Ascending aorta (tissue), 2 donors: ENCODE data around the gene ABCB8. TPM values are rescaled to one million over a fixed set of nuclear protein-coding genes. Genes with fewer than 3 reads are reported as not detected.

Experiments used
- DNase-seq, 2 donors: peaks; one replicate each; pipeline ENCODE4 v3.0.0-alpha.2; 2019; ENCODE audit warnings: low spot score in 2 of 2
- H3K27ac ChIP-seq, 2 donors: fragments of 200-600 bp; sonication (generic); one replicate each; pipeline ENCODE4 v1.5.1; 2016 to 2017; ENCODE audit warnings: mild to moderate bottlenecking in 1 of 2
- H3K27me3 ChIP-seq: fragments of 200-600 bp; sonication (generic); one replicate; pipeline ENCODE4 v1.5.1; 2017
- H3K36me3 ChIP-seq, 2 donors: fragments of 200-600 bp; sonication (generic); one replicate each; pipeline ENCODE4 v1.5.1; 2016
- H3K4me1 ChIP-seq, 2 donors: fragments of 200-600 bp; sonication (generic); one replicate each; pipeline ENCODE4 v1.5.1; 2016 to 2017; ENCODE audit warnings: mild to moderate bottlenecking in 1 of 2
- H3K4me3 ChIP-seq, 2 donors: fragments of 200-600 bp; sonication (generic); one replicate each; pipeline ENCODE4 v1.5.1; 2016 to 2017; ENCODE audit warnings: mild to moderate bottlenecking in 1 of 2
- H3K9me3 ChIP-seq, 2 donors: fragments of 200-600 bp; sonication (generic); one replicate each; pipeline ENCODE4 v1.5.1; 2016
- intact Hi-C: fragments of 100-400 bp; cut with DNase I; formaldehyde crosslinking; loops from one replicate; pipeline ENCODE4 v1.15.1; 2023
- total RNA-seq: library from RNA; depleted of rRNA; stranded (reverse); fragments of >200 nt; gene quantifications from one replicate; pipeline ENCODE4 v1.1.0, GENCODE V29; 2016
- TF ChIP-seq, protein P1 (sequence below), 3 experiments: fragments of 200-600 bp in 2 of 3; fragments of 450-650 bp in 1 of 3; sonication (generic) in 2 of 3; IDR thresholded peaks; one replicate each; pipeline ENCODE4 v1.5.1; 2016 to 2019; ENCODE audit warnings: antibody characterized with exemption in 3 of 3, mild to moderate bottlenecking in 1 of 3, moderate library complexity in 1 of 3

The ABCB8 gene
- total RNA-seq, 1 donor from 2014 or later: 50.8 TPM

DNA sequence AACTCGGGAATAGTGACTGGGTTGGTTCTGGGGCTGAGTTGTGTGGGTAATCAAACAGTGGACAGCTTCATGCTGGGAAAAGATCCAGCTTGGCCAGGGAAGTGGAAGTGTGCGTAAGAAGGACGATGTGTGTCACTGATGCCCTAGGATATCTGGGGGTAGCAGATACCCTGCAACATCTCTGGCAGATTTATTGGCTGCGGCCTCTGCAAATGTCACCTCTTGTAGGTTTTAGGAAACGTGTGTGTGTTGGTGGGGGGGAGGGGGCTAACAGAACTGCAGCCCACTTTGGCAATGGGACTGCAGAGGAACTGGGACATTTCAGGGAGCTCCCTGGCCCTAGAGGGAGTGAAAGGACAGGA is 57.1 kb downstream of the ABCB8 start:
- TF ChIP-seq, protein P1, sequence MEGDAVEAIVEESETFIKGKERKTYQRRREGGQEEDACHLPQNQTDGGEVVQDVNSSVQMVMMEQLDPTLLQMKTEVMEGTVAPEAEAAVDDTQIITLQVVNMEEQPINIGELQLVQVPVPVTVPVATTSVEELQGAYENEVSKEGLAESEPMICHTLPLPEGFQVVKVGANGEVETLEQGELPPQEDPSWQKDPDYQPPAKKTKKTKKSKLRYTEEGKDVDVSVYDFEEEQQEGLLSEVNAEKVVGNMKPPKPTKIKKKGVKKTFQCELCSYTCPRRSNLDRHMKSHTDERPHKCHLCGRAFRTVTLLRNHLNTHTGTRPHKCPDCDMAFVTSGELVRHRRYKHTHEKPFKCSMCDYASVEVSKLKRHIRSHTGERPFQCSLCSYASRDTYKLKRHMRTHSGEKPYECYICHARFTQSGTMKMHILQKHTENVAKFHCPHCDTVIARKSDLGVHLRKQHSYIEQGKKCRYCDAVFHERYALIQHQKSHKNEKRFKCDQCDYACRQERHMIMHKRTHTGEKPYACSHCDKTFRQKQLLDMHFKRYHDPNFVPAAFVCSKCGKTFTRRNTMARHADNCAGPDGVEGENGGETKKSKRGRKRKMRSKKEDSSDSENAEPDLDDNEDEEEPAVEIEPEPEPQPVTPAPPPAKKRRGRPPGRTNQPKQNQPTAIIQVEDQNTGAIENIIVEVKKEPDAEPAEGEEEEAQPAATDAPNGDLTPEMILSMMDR (IDR thresholded peaks at IDR 0.05): no peak
- peaks cover 24 to 51% of the 10 kb centered on the region in 2 donors for H3K4me1 ChIP-seq
- no peaks in the 10 kb centered on the region for H3K27me3 ChIP-seq
- H3K9me3 ChIP-seq: no peaks in the 10 kb centered on the region
- no peaks in the 10 kb centered on the region for H3K36me3 ChIP-seq
- no peak for DNase-seq
- intact Hi-C loops: loop anchor here (10.0 kb wide), 2 partner anchors 669 to 1371 kb away; a partner anchor contains a TSS
- H3K27ac ChIP-seq: peak overlapping the region; percentile 85 to 91
- H3K4me3 ChIP-seq: peak overlapping the region in 1 of 2 donors; percentile 85

DNA sequence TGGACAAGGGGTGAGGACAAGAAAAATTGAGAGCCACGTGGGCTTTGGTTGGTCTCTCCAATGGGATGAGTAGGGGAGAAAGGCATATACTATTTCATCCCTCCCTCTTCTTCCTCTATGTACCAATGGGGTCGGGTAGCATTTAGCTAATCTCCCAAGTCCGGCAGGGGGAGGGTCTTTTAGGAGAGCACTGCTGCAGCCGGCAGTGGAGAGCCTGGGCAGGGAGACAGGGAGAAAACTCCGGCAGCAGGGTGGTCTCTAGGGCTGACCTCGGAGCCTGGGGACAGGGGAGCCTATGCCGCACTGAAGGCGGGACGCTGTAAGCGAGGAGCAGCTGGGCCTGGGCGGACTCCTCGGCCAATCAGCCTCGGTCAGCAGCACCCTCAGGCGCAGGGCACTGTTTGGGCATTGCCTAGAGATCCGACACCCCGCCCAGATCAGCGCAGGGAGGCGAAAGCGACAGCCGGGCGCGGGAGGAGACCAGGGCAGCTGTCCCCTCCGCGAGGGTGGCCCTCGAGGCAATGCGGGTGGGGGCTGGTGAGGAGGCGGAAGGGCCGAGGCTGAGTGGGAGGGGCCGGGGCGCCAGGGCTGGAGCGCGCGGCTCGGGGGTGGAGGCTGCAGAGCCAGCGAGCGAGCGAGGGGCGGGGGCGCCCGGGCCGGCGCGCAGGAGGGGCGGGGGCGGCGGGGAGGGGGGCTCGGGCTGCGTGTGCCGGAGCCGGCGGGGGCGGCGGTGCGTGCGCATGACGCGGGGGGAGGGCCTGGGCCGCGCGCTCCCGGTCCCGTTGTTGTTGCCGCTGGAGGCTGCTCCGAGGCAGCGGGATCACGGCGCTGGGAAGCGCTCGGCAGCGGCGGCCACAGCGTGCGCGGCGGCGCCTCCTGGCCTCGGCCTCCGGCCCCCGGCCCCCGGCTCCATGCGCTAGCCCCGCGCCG is 57.7 kb downstream of the ABCB8 start, which contains the start of gene AGAP3:
AGAP3 (plus strand) TSS at position 785 of the 930 bp plus-strand sequence. CDS start 267 bp downstream, outside the sequence.
- Histone ChIP-seq H3K36me3 (no peaks in the 10 kb centered on the region), H3K4me3 (peak within 1 kb of the TSS; percentile 63 to 85), H3K27me3 (no peaks in the 10 kb centered on the region), H3K4me1 (peaks cover 24 to 51% of the 10 kb centered on the region in 2 donors), H3K9me3 (no peaks in the 10 kb centered on the region), H3K27ac (peak within 1 kb of the TSS; percentile 85 to 91)
- intact Hi-C loops: loop anchor here (10.0 kb wide), 2 partner anchors 669 to 1371 kb away; a partner anchor contains a TSS
- TF ChIP-seq, protein P1 (IDR thresholded peaks at IDR 0.05): no peak
- peak; percentile 70 to 93 for DNase-seq

DNA sequence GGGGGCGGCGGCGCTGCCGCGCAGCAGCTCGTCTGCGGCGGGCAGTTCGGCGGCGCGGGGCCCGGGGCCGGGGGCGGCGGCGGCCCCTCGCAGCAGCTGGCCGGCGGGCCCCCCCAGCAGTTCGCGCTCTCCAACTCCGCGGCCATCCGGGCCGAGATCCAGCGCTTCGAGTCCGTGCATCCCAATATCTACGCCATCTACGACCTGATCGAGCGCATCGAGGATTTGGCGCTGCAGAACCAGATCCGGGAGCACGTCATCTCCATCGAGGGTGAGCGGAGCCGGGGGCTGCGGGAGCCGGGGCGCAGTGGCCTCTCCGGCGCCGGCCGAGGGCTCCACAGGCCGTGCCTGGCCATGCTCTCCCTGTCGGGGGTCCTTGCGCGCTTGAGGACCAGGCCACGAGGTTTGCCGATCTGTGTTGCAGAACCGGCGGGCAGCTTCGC is 58.6 kb downstream of the ABCB8 start:
- Histone ChIP-seq H3K27me3 (no peaks in the 10 kb centered on the region), H3K36me3 (peaks cover 0 to 1% of the 10 kb centered on the region in 2 donors), H3K4me1 (peaks cover 17 to 42% of the 10 kb centered on the region in 2 donors), H3K4me3 (peak overlapping the region; percentile 63 to 85), H3K27ac (peak overlapping the region; percentile 64 to 82), H3K9me3 (no peaks in the 10 kb centered on the region)
- intact Hi-C loops: loop anchor here (1.0 to 10.0 kb wide), 5 partner anchors 24 to 1372 kb away; partner anchors contain the start of genes ABCB8 and SLC4A2
- DNase-seq: no peak
- TF ChIP-seq, protein P1 (IDR thresholded peaks at IDR 0.05): no peak

DNA sequence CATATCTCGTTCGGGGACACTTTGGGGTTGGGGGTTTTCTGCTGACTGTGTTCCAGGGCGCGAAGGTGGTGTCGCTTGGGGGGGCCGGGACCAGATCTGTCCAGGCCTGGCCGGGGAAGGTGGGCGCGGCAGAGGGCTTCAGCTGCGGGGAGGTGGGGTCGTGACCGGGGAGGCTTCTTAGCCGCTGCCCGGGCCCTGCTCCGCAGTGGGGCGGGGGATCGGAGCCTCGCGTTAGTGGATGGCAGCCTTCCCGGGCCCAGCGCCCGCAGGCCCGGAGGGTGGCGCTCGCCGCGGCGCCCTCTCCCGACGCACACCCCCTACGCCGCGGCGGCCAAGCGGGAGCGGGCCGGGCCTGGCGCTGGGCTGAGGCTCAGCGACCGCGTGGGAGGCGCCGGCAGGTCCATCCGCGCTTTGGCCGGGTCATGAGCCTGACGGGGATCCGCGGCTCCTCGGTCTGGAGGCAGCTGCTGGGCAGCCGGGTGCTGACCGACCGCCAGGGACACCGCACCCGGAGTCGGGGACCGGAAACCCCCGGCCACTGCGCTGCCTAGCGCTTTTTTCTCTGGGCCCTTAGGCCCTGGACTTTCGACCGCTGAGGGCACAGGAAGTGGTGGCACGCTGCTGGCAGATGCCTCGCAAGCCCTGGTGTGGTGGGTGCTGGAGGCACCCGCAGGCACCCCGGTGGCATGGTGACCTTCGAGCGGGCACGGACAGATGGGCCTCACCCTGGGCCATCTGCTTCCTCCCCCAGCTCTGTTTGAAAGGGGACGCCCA is 59.2 kb downstream of the ABCB8 start:
- TF ChIP-seq, protein P1 (IDR thresholded peaks at IDR 0.05): peak in 2 of 3 experiments; percentile 10 to 29
- Histone ChIP-seq H3K27me3 (no peaks in the 10 kb centered on the region), H3K4me1 (peaks cover 10 to 36% of the 10 kb centered on the region in 2 donors), H3K9me3 (no peaks in the 10 kb centered on the region), H3K4me3 (peak overlapping the region; percentile 63 to 85), H3K27ac (peak overlapping the region; percentile 64 to 82), H3K36me3 (peaks cover 0 to 4% of the 10 kb centered on the region in 2 donors)
- no peak for DNase-seq
- intact Hi-C loops: loop anchor here (1.0 to 10.0 kb wide), 5 partner anchors 24 to 1373 kb away; partner anchors contain the start of genes ABCB8 and SLC4A2
